ENCODE data around the gene PIP5K1C.

PIP5K1C gene

DNA sequence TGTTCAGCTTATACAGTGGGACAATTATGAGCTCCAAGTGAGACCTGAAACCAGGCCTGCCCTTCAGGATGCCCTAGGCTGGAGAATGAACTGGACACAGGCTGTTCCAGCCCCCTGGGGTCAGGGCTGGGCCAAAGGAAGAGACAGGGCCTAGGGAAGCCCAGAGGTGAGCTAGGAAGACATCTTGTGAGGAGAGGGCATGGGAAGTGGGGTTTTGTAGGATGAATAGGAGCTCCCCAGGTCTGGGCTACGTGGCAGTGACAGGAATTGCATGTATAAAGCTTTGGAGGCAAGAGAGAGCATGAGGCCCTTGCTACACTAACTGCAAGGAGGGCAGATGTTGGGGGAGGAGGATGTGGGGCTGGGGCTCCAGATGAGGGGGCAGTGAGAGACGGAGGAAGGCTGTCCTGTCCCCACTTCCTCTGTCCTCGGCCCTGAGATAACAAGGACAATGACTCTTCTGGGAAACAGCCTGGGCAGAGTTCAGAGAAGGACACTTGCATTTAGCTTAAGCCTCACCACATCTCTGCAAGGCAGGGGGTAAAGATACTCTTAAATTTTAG is 92.1 kb downstream of the PIP5K1C start:
- DNase-seq, result peak; percentile 52

DNA sequence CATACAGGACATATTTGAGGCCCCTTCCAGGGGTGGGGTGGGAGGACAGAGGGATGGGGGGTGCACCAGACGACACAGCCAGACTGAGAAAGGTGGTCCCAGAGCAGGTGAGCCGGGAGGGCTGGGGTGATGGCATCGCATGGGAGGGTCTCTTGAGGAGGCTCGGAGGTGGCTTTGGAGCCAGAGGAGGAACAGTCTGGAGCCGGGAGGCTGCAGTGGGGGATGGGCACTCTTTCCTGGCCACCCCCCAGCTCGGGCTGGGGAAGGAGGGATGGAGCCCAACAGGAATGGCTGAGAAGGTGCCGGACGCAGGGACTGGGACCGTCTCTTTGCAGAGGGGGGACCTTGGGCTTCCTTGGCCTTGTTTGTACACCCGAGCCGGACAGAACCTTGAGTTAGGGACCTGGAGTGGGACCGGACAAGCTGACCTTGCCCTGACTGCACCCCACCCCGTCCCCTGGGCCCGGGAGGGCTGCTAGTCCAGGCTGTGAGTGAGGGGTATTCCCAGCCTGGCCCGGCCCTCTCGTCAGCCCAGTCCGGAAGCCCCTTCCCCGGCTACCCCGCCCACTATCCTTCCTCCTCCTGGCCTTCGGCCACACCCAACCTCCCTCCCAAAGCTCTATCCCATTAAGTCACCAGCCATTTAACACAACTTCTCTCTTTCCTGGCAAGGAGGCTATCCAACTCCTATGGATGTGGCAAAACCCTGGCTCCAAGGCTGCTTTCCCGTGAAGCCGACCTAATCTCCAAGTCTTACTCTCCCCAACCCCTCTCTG is 92.8 kb downstream of the PIP5K1C start:
- no peak for DNase-seq

- peak; percentile 65 for DNase-seq
Observed at GRCh38 chr19:3606690-3607289, 93.5 kb downstream of the PIP5K1C start, which contains the start of gene TBXA2R. TSS of gene TBXA2R (minus strand) at chr19:3606875. CDS start at chr19:3600634, 6,241 bp downstream.

DNA sequence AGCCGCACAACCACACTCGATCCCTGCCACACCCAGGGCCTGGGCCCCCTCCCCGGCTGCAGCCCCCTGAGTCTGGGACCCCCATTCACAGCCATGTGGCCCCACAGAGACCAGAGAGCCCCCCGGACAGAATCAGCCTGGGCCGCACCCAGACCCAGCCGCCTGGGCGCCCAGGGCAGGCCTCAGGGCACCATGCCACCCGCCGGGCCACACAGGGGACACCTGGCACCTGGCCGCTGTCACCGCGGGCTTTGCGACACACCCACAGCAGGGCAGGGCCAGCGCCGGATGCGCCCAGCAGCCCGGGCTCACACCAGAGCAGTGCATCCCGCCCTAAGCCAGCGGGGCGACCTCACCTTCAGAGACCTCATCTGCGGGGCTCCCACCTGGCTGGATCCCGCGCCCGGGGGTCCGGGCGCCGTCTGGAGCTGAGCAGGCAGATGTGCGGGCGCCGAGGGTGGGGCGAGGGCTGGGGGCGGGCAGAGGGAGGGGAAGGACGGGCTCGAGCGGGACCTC is 94.0 kb downstream of the PIP5K1C start:
- peak; percentile 26 for DNase-seq

DNA sequence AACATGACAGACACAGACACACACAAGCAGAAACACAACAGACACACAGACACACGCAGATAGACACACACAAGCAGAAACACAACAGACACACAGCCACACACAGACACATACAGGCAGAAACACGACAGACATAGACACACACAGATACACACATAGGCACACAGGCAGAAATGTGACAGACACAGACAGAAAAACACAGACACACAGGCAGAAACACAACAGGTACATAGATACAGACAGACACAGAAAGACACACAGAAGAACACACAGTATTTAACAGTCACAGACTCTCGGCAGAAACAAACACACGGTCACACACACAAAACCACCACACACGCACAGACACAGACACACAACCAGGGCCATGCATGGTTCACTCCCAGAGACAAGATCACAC is 94.5 kb downstream of the PIP5K1C start:
- no peak for DNase-seq

DNA sequence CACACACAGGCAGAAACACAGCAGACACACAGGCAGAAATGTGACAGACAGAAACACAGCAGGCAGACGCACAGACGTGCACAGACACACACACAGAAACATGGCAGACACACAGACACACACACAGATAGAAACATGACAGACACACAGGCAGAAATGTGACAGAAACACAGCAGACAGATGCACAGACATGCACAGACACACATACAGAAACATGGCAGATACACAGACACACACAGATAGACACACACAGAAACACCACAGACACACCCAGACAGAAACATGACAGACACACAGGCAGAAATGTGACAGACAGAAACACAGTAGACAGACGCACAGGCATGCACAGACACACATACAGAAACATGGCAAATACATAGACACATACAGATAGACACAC is 94.9 kb downstream of the PIP5K1C start:
- no peak for DNase-seq

GRCh38 chr19:3604987-3605343 is 95.3 kb downstream of the PIP5K1C start:
- DNase-seq, result no peak

DNA sequence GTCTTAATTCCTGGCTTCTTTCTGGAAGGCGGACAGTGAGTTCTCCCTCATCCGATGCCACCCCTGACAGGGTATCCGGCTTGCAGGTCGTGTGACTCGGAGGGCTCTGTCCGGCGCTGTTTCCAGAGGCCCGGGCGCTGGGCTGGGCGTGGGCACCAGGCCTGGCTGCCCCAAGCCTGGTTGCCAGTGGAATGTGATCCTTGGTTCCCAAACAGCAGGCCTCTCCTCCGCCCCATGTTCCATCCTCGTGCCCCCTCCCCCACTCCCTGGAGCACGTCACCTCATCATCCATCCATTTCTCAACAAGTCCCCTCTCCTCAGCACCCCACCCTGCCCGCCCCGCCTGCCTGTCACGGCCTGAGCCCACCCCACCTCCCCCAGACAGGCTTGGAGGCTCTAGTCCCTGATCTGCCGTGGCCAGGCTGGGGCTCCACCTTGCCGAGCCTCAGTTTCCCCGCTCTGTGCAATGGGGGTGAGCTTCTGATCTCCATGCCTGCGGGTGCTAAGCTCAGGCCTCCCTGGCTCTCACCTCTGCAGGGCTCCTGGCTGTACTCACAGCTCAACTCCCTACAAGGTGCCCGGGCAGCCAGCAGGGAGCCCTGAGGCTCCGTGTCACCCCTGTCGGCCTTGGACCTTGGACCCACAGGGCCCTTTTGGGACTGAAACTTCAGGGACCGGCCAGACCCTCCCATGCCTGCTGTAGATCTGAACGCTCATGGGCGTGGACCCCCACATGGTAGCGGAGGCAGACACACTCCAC is 95.9 kb downstream of the PIP5K1C start:
- DNase-seq, result no peak

GRCh38 chr19:3603121-3603811 is 97.0 kb downstream of the PIP5K1C start:
- no peak for DNase-seq

DNA sequence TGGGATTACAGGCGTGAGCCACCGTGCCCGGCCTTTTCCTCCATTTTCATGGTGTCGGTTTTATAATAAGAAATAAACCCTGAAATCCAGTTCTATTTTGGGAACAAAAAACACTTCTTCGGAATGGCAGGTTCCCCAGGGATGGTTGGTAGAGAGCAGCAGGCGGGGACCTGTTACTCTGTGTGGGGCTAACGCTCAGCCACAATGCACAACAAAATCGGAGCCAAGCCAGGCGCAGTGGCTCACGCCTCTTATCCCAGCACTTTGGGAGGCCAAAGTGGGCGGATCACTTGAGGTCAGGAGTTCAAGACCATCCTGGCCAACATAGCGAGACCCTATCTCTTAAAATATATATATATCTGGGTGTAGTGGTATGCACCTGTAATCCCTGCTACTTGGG is 99.2 kb downstream of the PIP5K1C start:
- DNase-seq, result no peak

DNA sequence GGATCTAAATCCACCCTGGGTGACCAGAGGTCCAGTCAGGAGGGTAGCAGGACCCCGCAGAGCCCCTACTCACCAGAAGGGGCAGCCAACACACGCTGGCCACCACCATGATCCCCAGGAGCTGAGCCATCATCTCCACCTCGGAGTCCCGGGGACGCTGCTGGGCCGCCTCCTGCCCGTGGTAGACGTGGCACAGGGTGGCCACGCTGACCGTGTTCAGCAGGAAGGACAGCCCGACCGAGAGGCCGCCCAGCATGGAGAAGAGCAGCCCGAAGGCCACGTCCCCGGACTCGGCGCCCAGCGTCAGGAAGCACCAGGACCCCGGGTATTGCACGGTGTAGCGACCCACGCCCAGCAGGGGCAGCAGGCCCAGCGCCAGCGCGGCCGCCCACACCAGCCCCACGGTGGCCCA is 100.5 kb downstream of the PIP5K1C start:
- no peak for DNase-seq

DNA sequence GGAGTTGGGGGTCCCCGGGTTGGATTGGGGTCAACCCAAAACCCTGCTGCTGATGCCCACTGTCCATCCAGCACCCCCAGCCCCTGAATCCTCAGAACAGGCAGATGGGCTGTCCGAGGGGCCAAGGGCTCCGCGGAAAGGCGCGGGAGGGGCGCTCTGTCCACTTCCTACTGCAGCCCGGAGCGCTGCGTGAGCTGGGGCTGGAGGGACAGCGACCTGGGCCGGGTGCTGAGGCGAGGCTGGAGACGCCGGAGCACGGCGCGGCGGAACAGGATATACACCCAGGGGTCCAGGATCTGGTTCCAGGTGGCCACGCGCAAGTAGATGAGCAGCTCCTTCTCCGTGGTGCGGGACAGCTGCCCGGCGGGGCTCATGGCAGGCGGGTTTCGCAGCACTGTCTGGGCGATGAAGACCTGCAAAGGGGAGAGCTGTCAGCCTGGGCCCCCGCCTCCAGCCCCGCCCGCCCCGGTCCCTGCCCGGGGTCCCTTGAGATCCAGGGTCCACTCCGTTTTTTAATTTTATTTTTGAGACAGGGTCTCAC is 104.7 kb downstream of the PIP5K1C start:
- no peak for DNase-seq

GRCh38 chr19:3593156-3593555 is 107.1 kb downstream of the PIP5K1C start:
- no peak for DNase-seq

GRCh38 chr19:3591876-3592613 is 108.2 kb downstream of the PIP5K1C start:
- DNase-seq, result no peak

DNA sequence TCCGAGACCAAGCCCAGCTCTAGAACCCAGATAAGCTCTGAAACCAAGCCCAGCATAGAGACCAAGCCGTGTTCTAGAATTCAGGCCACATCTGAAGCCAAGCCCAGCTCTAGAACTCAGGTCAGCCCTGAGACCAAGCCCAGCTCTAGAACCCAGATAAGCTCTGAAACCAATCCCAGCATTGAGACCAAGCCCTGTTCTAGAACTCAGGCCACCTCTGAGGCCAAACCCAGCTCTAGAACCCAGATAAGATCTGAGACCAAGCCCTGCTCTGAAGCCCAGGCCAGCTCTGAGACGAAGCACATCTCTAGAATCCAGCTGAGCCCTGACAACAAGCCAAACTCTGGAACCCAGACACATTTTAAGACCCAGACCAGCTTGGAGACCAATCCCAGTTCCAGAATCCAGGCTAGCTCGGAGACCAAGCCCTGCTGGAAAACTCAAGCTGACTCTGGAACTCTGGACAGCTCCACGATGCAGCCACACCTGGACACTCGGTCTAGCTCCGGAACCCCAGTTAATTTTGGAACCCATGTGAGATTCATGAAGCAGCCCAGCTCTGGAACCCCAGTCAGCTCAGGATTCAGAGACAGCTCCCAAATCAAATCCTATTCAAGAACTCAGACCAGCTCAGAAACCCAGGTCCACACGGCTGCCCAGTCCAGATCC is 109.1 kb downstream of the PIP5K1C start:
- DNase-seq, result no peak

DNA sequence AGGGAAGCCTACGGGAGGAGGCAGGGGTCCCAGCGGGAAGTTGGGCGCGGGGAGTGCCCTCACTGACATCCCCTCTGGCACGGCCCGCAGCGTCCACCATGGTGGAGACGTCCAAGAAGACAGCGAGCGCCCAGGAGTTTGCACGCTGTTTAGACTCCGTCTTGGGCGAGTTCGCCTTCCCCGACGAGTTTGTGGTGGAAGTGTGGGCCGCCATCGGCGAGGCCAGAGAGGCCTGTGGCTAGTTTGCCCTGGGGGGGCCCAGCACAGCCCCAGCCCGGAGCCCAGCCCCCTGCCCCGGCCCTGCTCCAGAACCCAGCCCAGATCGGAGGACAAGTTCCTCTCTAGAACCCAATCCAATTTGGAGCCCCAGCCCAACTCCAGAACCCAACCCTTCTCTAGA is 110.3 kb downstream of the PIP5K1C start:
- DNase-seq, result no peak

DNA sequence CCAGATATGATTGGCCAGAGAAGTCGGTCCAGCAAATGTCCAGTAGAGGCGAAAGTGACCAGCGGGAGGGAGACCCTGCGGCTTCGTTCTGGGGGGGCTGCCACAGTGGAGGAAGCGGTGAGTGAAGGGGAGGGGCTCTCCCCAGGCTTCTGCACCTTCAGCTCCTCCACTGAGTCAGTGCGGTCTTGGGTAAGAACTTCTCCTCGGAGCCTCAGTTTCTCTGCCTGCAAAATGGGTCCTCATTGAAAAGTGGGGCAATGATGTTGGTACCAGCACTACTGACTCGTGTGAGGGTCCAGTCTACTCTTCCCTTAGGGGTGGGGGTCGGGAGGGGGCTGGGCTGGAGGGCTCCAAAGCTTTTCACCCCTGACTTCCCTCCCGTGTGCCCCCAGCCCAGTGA is 110.8 kb downstream of the PIP5K1C start:
- no peak for DNase-seq

DNA sequence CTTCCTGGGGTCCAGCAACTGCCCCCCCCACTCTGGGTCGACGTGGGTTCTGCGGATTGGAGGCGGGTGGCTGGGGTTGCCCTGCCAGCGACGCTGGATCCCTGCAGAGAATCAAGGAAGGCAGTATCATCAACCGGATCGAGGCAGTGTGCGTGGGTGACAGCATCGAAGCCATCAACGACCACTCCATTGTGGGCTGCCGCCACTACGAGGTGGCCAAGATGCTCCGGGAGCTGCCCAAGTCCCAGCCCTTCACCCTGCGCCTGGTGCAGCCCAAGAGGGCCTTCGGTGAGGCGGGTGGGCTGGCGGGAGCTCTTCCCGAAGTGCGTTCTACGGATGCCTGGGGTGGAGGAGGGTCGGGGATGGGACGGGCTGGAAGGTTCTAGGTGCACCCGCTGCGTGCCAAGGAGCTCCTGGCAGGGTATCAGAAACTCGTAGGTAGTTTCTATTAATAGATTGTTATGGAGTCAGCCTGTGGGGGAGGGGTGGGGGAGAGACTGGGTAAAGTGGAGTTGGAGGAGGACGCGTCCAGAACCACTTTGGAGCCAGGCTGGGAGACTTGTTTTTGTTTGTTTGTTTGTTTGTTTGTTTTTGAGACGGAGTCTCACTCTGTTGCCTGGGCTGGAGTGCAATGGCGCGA is 113.4 kb downstream of the PIP5K1C start:
- no peak for DNase-seq

DNA sequence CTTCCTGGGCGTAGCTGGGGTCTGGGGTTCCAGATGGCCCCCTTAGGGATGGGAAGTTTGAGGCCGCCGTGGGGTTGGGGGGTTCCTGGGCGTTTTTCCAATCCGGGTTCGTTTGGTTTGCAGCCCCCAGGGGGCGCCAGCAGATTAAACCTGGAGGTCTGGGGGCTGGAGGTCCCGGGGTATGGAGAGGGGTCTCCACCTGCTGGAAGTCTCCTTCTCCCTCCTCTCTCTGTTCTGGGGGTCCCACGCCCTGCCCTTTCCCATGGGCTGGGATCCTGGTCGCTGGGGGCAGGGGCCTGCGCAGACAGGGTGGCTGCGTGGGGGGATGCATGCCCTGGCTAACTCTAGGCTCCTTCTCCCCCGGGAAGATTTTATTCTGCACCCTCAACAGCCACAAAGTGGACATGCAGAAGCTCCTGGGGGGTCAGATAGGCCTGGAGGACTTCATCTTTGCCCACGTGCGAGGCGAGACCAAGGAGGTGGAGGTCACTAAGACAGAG is 114.1 kb downstream of the PIP5K1C start:
- peak; percentile 60 for DNase-seq
